Osteocyte (in vitro differentiated cells): ENCODE results near the gene GALNS. TPM values are rescaled to one million over a fixed set of nuclear protein-coding genes. Genes with fewer than 3 reads are reported as not detected.

Experiments used
- DNase-seq: peaks from one replicate; pipeline ENCODE4 v3.0.0; 2021; ENCODE audit warnings: mixed read lengths; ENCODE audit not compliant: unreplicated experiment; ENCODE audit errors: extremely low spot score
- H3K27ac Mint-ChIP-seq: one replicate; pipeline ENCODE4 v1.8.0; 2021; ENCODE audit warnings: mild to moderate bottlenecking, mixed read lengths; ENCODE audit not compliant: unreplicated experiment
- H3K27me3 Mint-ChIP-seq: one replicate; pipeline ENCODE4 v1.8.0; 2021; ENCODE audit warnings: mixed read lengths; ENCODE audit not compliant: unreplicated experiment
- H3K36me3 Mint-ChIP-seq: one replicate; pipeline ENCODE4 v1.8.0; 2021; ENCODE audit warnings: mixed read lengths; ENCODE audit not compliant: unreplicated experiment
- H3K4me1 Mint-ChIP-seq: one replicate; pipeline ENCODE4 v1.8.0; 2021; ENCODE audit warnings: mixed read lengths; ENCODE audit not compliant: unreplicated experiment
- H3K4me3 Mint-ChIP-seq: one replicate; pipeline ENCODE4 v1.8.0; 2021; ENCODE audit warnings: mild to moderate bottlenecking, moderate library complexity, mixed read lengths; ENCODE audit not compliant: unreplicated experiment
- H3K9me3 Mint-ChIP-seq: one replicate; pipeline ENCODE4 v1.8.0; 2021; ENCODE audit warnings: mixed read lengths; ENCODE audit not compliant: unreplicated experiment
- total RNA-seq: library from RNA; stranded (reverse); gene quantifications from 2 replicates; pipeline ENCODE4 v1.2.1, GENCODE V29; 2021
- TF ChIP-seq, protein P1 (sequence below): fragments of 200-600 bp; sonication (generic); IDR thresholded peaks from 2 replicates; pipeline ENCODE4 v1.5.0; 2021; ENCODE audit warnings: antibody characterized with exemption, mild to moderate bottlenecking, moderate library complexity

Gene GALNS
- total RNA-seq, 1 donor from 2014 or later, result 47.0 TPM

DNA sequence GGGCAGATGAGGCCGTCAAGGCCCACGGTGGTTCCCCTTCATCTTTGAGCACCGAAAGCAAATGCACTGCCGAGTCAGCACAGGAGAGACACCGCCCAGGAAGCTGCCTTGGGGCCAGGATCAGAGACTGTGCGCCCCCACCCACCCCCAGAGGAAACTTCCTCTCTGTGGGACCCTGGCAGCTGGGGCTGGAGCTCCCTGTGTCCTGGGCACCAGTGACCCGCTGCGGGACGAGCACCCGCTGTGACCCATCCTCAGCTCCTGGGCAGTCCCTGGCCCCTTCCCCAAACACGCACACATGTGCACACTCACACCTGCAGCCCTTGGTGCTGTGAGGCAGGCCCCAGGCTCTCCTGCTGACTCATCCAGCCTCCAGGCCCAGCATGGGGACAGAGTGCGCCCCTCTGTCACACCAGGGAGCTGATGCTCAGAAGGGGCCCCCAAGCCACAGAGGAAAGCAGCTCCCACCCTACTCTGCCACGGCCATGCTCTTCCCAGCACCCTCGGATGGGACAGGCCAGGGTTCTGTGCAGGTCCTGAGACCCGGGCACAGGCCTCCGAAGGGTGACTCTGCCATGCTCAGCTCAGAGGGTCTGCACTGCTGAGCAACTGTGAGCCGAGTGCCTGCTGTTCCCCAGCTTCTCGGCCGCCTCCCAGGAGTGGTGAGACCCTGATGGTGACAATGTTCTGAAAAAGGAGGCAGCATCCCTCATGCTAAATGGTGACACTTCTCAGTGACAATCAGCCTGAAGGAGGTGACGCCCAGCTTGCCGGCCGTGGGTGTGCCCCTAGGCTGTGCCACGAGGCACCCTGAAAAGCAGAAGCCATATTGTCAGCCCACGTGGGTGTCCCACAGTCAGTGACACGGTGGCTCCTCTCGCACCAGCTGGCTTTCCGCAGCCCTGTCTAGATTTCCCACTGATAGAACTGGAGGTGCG lies 75.3 kb downstream of the GALNS start:
- H3K27ac Mint-ChIP-seq, result peak overlapping the region; percentile 90
- no peaks in the 10 kb centered on the region for H3K36me3 Mint-ChIP-seq
- DNase-seq, result no peak
- no peaks in the 10 kb centered on the region for H3K9me3 Mint-ChIP-seq
- H3K4me1 Mint-ChIP-seq, result peaks cover 66% of the 10 kb centered on the region
- TF ChIP-seq, protein P1, sequence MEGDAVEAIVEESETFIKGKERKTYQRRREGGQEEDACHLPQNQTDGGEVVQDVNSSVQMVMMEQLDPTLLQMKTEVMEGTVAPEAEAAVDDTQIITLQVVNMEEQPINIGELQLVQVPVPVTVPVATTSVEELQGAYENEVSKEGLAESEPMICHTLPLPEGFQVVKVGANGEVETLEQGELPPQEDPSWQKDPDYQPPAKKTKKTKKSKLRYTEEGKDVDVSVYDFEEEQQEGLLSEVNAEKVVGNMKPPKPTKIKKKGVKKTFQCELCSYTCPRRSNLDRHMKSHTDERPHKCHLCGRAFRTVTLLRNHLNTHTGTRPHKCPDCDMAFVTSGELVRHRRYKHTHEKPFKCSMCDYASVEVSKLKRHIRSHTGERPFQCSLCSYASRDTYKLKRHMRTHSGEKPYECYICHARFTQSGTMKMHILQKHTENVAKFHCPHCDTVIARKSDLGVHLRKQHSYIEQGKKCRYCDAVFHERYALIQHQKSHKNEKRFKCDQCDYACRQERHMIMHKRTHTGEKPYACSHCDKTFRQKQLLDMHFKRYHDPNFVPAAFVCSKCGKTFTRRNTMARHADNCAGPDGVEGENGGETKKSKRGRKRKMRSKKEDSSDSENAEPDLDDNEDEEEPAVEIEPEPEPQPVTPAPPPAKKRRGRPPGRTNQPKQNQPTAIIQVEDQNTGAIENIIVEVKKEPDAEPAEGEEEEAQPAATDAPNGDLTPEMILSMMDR, result no peak
- H3K4me3 Mint-ChIP-seq, result peak overlapping the region; percentile 84
- no peaks in the 10 kb centered on the region for H3K27me3 Mint-ChIP-seq

GRCh38 chr16:88780142-88781062 lies 76.3 kb downstream of the GALNS start:
- H3K27me3 Mint-ChIP-seq, result no peaks in the 10 kb centered on the region
- H3K4me1 Mint-ChIP-seq, result peaks cover 75% of the 10 kb centered on the region
- H3K4me3 Mint-ChIP-seq, result peak overlapping the region; percentile 22
- no peaks in the 10 kb centered on the region for H3K9me3 Mint-ChIP-seq
- H3K36me3 Mint-ChIP-seq, result no peaks in the 10 kb centered on the region
- H3K27ac Mint-ChIP-seq, result peak overlapping the region; percentile 90
- TF ChIP-seq, protein P1, result no peak
- no peak for DNase-seq

DNA sequence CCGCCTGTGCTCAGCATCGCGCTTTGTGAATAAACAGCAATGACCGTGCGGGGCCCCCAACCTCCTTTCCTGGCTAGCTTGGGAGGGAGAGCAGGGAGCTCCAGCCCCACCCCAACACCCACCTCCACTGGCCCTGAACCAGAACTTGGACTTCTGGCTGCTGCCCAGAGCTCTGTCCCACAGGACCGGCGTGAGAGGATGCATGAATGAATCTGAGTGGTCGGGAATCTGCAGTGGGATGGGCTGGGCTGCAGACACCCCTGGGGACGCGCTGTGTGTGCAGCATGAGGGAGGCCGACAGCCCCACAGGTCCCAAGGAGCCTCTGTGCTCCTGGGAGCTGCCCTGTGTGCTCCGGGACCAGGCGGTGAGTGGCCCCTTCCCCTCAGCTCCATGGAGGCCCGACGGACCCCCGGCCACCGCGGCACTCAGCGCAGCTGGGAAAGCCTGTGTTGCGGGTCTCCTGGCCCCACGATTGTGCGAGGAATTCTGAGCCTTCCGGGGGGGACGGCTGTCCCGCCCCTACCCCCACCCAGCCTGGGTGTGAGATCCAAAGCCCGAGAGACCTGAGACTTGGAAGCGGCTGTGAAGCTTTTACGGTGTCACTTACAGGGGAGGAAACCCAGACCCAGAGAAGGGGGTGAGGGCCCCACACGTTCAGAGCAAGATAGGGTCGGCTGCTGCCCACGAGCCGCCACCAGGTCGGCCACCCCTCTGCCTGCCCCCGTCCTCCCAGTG lies 77.2 kb downstream of the GALNS start:
- no peak for DNase-seq
- TF ChIP-seq, protein P1, result no peak
- Mint-ChIP-seq H3K4me1 (peaks cover 78% of the 10 kb centered on the region), H3K27ac (peak overlapping the region; percentile 90), H3K27me3 (no peaks in the 10 kb centered on the region), H3K4me3 (no peak overlapping the region), H3K36me3 (no peaks in the 10 kb centered on the region), H3K9me3 (no peaks in the 10 kb centered on the region)

DNA sequence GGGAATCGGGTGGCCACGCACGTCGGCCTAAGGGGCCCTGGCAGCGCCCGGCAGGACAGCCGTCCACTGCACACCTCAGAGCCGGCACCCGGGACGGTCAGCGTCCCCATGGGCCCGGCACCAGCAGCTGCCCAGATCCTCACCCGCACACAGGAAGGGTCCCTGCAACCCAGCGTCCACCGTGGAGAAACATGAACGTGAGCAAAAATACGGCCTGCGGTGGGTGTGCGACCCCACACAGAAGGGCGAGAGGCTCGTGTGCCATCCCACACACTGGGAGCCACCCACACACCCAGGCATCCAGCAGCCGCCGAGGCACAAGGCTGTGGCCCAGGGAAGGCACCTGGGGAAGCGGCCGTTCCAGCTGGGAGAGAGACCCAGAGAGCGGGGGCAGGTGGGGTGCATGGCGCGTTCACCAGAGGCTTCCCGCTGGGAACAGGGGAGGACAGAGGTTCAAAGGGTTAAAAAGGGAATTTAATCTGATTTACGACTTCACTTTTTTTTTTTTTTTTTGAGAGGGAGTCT lies 78.1 kb downstream of the GALNS start:
- H3K9me3 Mint-ChIP-seq, result no peaks in the 10 kb centered on the region
- peaks cover 86% of the 10 kb centered on the region for H3K4me1 Mint-ChIP-seq
- no peak for DNase-seq
- H3K4me3 Mint-ChIP-seq, result no peak overlapping the region
- no peaks in the 10 kb centered on the region for H3K36me3 Mint-ChIP-seq
- no peak overlapping the region for H3K27ac Mint-ChIP-seq
- H3K27me3 Mint-ChIP-seq, result no peaks in the 10 kb centered on the region
- TF ChIP-seq, protein P1, result no peak
